Measurements from ENCODE around the gene HOXB7.

The HOXB7 gene

DNA sequence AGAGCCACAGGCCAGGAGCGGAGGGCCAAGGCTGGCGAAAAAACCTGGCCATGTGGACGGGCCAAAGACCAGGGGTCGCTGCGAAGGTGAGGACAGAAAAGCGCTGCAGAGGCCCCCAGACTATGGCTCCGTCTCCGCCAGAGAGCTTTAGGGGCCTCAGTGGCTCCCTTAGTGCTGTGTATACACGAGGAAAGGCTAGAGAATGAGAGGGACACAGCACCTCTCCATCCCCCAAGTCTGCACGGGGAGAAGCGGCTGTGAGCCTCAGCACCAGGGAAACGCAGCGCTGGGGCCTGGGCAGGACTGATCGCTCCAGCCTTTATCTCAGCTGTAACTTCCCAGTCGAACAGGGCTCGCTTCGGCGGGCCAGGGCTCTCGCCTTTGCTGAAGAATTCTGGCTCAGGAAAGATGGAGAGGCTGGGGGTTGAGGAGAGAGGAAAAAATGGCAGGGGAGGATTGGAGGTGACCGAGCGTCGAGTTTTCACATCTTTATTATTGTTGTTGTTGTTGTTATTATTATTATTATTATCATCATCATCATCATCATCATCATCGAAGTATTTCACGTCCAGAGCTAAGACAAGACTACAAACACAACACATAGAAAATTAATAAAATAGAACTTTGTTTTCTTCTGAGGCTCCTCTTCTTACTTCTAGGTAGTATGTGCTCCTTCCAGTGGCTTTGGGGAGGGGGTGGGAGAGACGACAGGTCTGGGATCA lies 15.4 kb downstream of the HOXB7 start:
- Histone ChIP-seq H3K36me3 (ENCODE audit: insufficient read depth, low read length) (no peaks in the 10 kb centered on the region), H3K9ac (ENCODE audit: low read depth, low read length) (no peak overlapping the region), H3K9me3 (ENCODE audit: insufficient read depth, low read depth, low read length) (no peaks in the 10 kb centered on the region), H3K27me3 (ENCODE audit: insufficient read depth, low read length) (peaks cover 100% of the 10 kb centered on the region), H3K27ac (ENCODE audit: low read depth, low read length) (no peak overlapping the region), H3K4me1 (ENCODE audit: insufficient read depth, low read length) (peaks cover 15% of the 10 kb centered on the region), H3K4me3 (ENCODE audit: low read length) (no peak overlapping the region)
- WGBS = 8% methylated on average over 20 of the region's 25 CpGs

DNA sequence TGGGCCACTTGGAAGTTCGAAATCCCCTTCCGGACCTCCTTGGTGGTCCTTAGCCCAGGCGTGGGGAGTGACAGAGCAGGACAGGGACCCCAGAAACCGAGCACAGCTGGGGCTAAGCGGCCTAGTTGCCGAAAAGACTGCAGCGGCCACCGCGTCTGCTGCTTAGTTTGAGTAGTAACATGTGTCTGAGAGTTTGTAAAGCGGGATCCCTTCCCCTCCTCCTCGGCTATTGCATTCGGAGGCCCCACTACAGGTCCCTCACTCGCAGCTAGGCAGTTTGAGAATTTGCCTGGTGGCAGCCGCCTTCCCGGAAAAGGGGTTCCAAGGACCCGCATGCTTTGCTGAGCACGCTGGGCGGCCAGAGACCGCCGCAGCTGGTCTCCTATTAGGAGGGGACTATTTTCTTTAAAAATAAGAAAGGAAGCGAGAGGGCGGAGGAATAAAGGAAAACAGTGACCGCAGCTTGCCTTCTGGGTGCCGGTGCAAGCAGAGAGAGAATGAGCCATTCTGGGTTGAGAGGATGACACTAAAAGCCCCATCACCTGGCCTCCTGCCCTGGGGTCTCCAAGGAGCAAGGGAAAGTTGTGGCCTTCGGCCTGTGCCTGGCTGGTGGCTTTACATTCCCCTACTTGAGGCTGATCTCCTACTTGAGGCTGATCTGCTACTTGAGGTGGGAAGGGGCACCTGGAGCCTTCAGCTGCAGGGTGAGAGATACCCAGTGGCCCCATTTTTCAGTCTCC lies 16.1 kb downstream of the HOXB7 start:
- Histone ChIP-seq H3K27ac (ENCODE audit: low read depth, low read length) (no peak overlapping the region), H3K9me3 (ENCODE audit: insufficient read depth, low read depth, low read length) (no peaks in the 10 kb centered on the region), H3K36me3 (ENCODE audit: insufficient read depth, low read length) (no peaks in the 10 kb centered on the region), H3K4me1 (ENCODE audit: insufficient read depth, low read length) (peaks cover 15% of the 10 kb centered on the region), H3K9ac (ENCODE audit: low read depth, low read length) (no peak overlapping the region), H3K27me3 (ENCODE audit: insufficient read depth, low read length) (peaks cover 100% of the 10 kb centered on the region), H3K4me3 (ENCODE audit: low read length) (no peak overlapping the region)
- 5% methylated on average over 25 of the region's 25 CpGs for WGBS

DNA sequence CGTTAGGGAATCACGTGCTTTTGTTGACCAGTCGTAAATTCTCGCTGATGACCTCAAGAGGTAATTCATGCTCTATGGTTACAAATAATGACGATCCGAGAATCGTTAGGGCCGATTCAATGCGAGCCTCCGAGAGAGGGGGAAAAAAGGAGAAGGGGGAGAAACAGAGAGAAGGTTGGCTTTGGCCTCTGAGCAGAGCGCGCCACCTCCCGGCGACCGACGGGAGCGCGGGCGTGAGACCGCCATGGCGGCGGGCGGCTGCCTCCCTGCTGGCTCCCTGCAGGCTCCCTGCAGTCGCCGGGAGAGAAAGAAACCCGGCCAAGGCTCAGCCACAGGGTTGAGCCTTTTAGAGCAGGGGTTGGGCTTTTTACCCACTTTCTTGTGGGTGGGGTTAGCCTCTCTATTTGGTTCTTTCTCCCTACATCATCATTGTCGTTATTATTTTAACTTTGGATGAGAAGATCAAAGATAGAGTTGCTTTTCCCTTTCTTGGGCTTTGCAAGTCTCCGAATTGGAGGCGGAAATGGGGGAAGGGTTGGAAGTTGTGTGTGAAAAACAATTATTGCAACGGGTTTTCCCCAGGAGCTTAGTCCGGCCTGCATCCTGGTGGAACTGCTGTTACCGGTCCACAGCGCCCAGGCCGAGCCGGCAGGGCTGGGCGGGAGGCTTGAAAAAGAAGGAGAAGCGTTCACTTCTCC lies 16.8 kb downstream of the HOXB7 start:
- no peak overlapping the region for H3K9ac ChIP-seq (ENCODE audit: low read depth, low read length)
- WGBS = 1% methylated on average over 37 of the region's 37 CpGs
- H3K27me3 ChIP-seq (ENCODE audit: insufficient read depth, low read length) = peaks cover 100% of the 10 kb centered on the region
- H3K36me3 ChIP-seq (ENCODE audit: insufficient read depth, low read length) = no peaks in the 10 kb centered on the region
- no peak overlapping the region for H3K27ac ChIP-seq (ENCODE audit: low read depth, low read length)
- peak overlapping the region; percentile 4; the same call in 1 of the 2 replicates for H3K4me3 ChIP-seq (ENCODE audit: low read length)
- no peaks in the 10 kb centered on the region for H3K9me3 ChIP-seq (ENCODE audit: insufficient read depth, low read depth, low read length)
- peaks cover 15% of the 10 kb centered on the region for H3K4me1 ChIP-seq (ENCODE audit: insufficient read depth, low read length)

DNA sequence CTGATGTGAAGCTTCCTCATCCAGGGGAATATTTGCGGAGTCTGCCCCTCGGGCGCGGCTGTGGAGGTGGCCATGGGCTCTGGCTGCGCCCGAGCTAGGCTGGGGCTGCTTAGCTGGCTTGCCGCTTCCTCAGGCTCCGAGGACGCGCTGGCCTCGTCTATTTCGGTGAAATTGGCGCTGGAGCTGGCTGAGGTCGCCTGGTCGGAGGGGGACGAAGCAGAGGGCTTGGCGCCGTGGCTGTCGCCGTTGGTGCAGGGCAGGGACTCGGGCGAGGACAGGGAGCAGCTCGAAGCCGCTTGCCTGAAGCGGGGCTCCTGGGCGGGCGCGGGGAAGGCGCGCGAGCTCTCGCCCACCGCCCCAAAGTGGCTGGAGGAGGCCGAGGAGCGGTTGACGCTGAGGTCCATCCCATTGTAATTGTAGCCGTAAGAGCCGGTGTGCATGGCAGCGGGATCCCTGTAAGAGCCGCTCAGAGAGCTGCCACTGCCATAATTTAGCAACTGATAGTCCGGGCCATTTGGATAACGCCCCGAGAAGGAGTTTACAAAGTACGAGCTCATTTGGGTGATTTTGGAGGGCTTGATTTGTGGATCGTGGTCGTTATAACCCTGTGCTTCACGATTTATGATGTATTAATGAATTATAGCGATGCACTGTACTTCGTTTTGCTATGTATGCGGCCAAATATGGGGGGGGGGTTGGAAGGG lies 17.5 kb downstream of the HOXB7 start, which contains the start of gene HOXB5:
Gene HOXB5, minus strand, starts transcription at position 654 of the 704 bp plus-strand sequence. Its CDS starts 97 bp downstream, at position 557.
- Histone ChIP-seq H3K27ac (ENCODE audit: low read depth, low read length) (no peak within 1 kb of the TSS), H3K4me3 (ENCODE audit: low read length) (peak within 1 kb of the TSS; percentile 4; the same call in 1 of the 2 replicates), H3K9ac (ENCODE audit: low read depth, low read length) (no peak within 1 kb of the TSS), H3K4me1 (ENCODE audit: insufficient read depth, low read length) (peaks cover 15% of the 10 kb centered on the region), H3K27me3 (ENCODE audit: insufficient read depth, low read length) (peaks cover 100% of the 10 kb centered on the region), H3K36me3 (ENCODE audit: insufficient read depth, low read length) (no peaks in the 10 kb centered on the region), H3K9me3 (ENCODE audit: insufficient read depth, low read depth, low read length) (no peaks in the 10 kb centered on the region)
- WGBS = 2% methylated on average over 50 of the region's 50 CpGs

DNA sequence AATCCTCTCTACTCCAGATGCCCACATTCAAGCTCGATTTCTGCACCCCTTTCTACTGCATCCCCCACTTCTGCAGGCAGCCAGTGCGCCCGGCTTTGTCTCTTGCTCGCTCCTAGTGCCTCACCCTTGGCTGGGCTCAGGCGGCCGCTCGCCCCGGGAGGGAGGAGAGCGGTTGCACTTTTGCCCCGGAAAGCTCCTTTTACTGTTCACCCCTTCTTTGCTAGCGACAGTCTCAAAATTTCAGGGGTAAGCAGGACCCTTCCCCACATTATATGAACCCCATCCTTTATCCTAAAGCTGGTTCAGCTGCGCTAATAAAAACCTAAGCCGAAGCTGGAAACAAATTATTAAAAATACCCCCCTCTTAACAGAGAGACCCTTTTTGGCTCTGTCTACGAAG lies 18.2 kb downstream of the HOXB7 start:
- no peaks in the 10 kb centered on the region for H3K36me3 ChIP-seq (ENCODE audit: insufficient read depth, low read length)
- no peaks in the 10 kb centered on the region for H3K9me3 ChIP-seq (ENCODE audit: insufficient read depth, low read depth, low read length)
- H3K9ac ChIP-seq (ENCODE audit: low read depth, low read length) = no peak overlapping the region
- H3K27me3 ChIP-seq (ENCODE audit: insufficient read depth, low read length) = peaks cover 100% of the 10 kb centered on the region
- peaks cover 15% of the 10 kb centered on the region for H3K4me1 ChIP-seq (ENCODE audit: insufficient read depth, low read length)
- H3K4me3 ChIP-seq (ENCODE audit: low read length) = no peak overlapping the region
- no peak overlapping the region for H3K27ac ChIP-seq (ENCODE audit: low read depth, low read length)
- WGBS = 13% methylated on average over 14 of the region's 14 CpGs

DNA sequence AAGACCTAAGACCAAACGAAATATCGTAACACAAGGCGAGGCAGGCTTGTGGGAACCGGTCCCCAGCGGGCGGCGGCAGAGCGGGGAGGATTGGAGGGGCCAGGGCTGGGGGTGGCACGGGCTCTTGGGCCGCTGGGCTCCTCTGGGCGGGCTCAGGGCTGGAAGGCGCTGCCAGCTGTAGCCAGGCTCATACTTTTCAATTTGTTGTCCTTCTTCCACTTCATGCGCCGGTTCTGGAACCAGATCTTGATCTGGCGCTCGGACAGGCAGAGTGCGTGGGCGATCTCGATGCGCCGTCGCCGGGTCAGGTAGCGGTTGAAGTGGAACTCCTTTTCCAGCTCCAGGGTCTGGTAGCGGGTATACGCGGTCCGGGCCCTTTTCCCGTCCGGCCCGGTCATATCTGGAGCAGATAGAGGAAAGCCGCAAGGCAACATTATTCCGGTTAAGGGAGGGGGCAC lies 18.7 kb downstream of the HOXB7 start:
- no peak overlapping the region for H3K9ac ChIP-seq (ENCODE audit: low read depth, low read length)
- 5% methylated on average over 32 of the region's 33 CpGs for WGBS
- H3K4me3 ChIP-seq (ENCODE audit: low read length) = no peak overlapping the region
- H3K27ac ChIP-seq (ENCODE audit: low read depth, low read length) = no peak overlapping the region
- no peaks in the 10 kb centered on the region for H3K9me3 ChIP-seq (ENCODE audit: insufficient read depth, low read depth, low read length)
- H3K27me3 ChIP-seq (ENCODE audit: insufficient read depth, low read length) = peaks cover 100% of the 10 kb centered on the region
- H3K4me1 ChIP-seq (ENCODE audit: insufficient read depth, low read length) = peaks cover 15% of the 10 kb centered on the region
- H3K36me3 ChIP-seq (ENCODE audit: insufficient read depth, low read length) = no peaks in the 10 kb centered on the region

DNA sequence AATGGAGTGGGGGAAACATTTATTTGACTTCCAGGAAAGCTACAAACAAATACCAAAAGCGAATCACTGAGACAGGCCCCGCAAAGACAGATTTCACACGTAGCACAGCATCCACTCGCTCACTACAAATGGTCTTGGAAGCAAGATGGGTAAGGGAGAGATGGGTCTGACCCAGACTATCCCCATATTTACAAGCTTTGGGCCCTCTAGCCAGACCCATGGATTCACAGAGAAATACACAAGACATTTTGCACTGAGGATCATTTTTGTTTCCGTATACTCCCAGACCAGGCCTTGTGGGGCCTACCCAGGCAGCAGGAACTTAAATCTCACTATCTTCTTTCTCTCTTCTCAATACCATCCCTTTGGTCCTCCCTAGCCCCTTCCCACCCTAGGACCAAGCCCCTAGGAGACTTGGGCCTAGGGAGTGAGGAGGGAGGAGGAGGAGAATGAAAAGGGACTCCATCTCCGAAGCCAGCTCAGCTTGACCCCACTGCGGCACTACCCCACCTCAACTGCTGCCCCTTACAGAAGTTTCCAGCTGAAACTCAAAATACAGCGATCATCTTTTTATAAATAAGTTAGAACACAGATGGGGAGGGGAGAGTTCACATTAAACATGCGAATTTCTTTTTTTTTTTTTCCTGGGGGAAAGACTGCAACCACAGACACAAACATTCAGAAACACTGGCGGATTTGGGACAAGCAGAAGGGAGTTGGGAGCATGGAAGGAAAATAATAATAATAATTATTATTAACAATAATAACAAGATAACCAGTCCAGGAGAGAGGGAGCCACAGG lies 19.4 kb downstream of the HOXB7 start:
- Histone ChIP-seq H3K27ac (ENCODE audit: low read depth, low read length) (no peak overlapping the region), H3K4me3 (ENCODE audit: low read length) (no peak overlapping the region), H3K36me3 (ENCODE audit: insufficient read depth, low read length) (no peaks in the 10 kb centered on the region), H3K4me1 (ENCODE audit: insufficient read depth, low read length) (peaks cover 13% of the 10 kb centered on the region), H3K27me3 (ENCODE audit: insufficient read depth, low read length) (peaks cover 100% of the 10 kb centered on the region), H3K9me3 (ENCODE audit: insufficient read depth, low read depth, low read length) (no peaks in the 10 kb centered on the region), H3K9ac (ENCODE audit: low read depth, low read length) (no peak overlapping the region)
- 75% methylated on average over 5 of the region's 10 CpGs for WGBS

DNA sequence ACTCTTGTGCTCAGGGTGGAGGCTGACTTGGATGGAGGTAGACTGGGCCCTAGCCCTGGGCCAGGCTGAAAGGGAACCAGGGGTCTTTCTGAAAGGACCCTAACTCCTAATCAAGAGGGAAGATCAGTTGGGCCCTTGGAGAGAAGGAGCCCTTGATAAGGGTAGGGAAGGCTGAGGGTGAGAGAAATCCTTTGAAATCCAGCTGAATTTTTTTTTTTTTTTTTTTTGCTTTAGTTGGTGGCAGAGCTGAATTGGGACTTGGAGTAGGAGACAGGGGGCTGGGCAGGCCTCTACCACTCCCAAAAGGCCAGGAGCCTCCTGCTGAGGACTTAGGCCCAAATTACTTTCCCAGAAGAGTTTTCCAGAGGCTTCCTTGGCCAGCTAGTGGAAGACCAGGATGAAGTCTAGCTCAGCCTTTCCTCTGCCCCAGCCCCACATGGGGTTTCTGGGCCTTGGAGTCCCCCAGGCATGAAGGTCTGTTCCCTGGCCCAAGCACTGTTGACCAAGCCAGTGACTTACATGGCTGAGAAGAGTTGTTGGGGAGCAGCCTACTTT lies 20.1 kb downstream of the HOXB7 start:
- Histone ChIP-seq H3K27ac (ENCODE audit: low read depth, low read length) (no peak overlapping the region), H3K36me3 (ENCODE audit: insufficient read depth, low read length) (no peaks in the 10 kb centered on the region), H3K9ac (ENCODE audit: low read depth, low read length) (no peak overlapping the region), H3K9me3 (ENCODE audit: insufficient read depth, low read depth, low read length) (no peaks in the 10 kb centered on the region), H3K4me3 (ENCODE audit: low read length) (no peak overlapping the region), H3K4me1 (ENCODE audit: insufficient read depth, low read length) (peaks cover 7% of the 10 kb centered on the region), H3K27me3 (ENCODE audit: insufficient read depth, low read length) (peaks cover 100% of the 10 kb centered on the region)

DNA sequence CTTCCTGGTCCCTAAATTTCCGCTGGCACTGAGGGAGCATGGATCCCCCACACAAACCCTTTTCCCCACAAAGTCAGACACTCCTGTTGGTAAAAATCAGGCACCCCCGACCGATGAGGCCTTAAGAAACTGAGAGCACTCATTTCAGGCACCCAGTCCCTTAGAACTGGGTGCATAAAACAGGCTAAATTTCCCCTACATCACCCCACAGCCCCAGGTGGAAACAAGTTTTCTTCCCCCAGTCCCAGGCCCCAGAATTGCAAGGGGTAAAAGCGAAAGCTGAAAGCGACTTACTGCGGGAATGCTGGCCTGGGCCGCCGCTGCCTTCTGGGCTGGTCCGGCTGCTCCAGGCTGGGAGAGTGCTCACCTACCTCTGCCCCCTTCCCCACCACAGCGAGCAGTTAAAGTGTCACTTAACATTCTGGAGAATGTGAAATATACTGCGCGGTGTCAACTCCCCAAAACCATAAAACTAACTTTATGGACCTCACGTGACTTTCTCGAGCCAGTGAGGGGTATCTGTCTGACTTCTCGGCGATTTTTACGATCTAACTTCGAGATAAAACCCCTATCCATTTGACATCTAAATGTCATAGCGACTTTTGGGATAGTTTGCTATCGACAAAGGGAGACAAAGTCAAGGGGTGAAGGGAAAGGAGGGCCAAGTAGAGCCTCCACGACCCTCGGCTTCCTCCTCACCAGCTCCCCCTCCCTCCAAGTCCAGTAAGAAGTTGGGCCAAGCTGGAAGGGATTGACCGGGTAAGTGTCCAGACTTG lies 20.8 kb downstream of the HOXB7 start, which contains the start of gene HOXB3:
Gene HOXB3, minus strand, starts transcription at position 411 of the 776 bp plus-strand sequence. CDS start 37,767 bp downstream, outside the sequence.
- Histone ChIP-seq H3K9me3 (ENCODE audit: insufficient read depth, low read depth, low read length) (no peaks in the 10 kb centered on the region), H3K9ac (ENCODE audit: low read depth, low read length) (no peak within 1 kb of the TSS), H3K4me3 (ENCODE audit: low read length) (no peak within 1 kb of the TSS), H3K27me3 (ENCODE audit: insufficient read depth, low read length) (peaks cover 100% of the 10 kb centered on the region), H3K27ac (ENCODE audit: low read depth, low read length) (no peak within 1 kb of the TSS), H3K36me3 (ENCODE audit: insufficient read depth, low read length) (no peaks in the 10 kb centered on the region), H3K4me1 (ENCODE audit: insufficient read depth, low read length) (peaks cover 7% of the 10 kb centered on the region)
- WGBS = 6% methylated on average over 22 of the region's 23 CpGs

All from HUES64 (cell line).